HCT116 (cell line): Measurements from ENCODE around the gene SHC2. TPM values are rescaled to one million over a fixed set of nuclear protein-coding genes. Genes with fewer than 3 reads are reported as not detected.

ENCODE experiments used
- ATAC-seq: fragments of 200-7000 bp; cut with Tn5 transposase; 2 replicates; pipeline ENCODE4 v1.9.1; 2020; ENCODE audit warnings: mild to moderate bottlenecking, moderate library complexity
- BruUV-seq: library from RNA; stranded (reverse); fragments of 400-500 nt; replicated peaks from 2 replicates; lab custom pipeline; 2021; lab: Mats Ljungman, UMichigan
- CTCF ChIA-PET: fragments of 300-600 bp; sonication (Branson Sonifier 250); formaldehyde crosslinking; loops from one replicate; lab custom pipeline; 2021; ENCODE audit warnings: antibody characterized with exemption; lab: Charles Lee
- POLR2A ChIA-PET: fragments of 300-600, 350-600 bp; sonication (Branson Sonifier 250); formaldehyde crosslinking; loops from one replicate; lab custom pipeline; 2021; ENCODE audit warnings: antibody characterized with exemption; lab: Charles Lee
- RAD21 ChIA-PET, 2 experiments: fragments of 300-600 bp; sonication (Branson Sonifier 250); formaldehyde crosslinking; loops; one replicate each; lab custom pipeline; 2023; ENCODE audit warnings: low total read pairs in 2 of 2; ENCODE audit not compliant: uncharacterized antibody in 2 of 2, unreplicated experiment in 2 of 2, low non-redundant PET in 1 of 2; lab: Charles Lee
- DNase-seq: peaks from one replicate; pipeline ENCODE4 v3.0.0-alpha.2; 2010; ENCODE audit warnings: low read depth, low spot score
- H2AFZ ChIP-seq: fragments of 200-600 bp; shearing (Covaris generic), sonication (generic); 2 replicates; pipeline ENCODE4 v1.6.1; 2017; ENCODE audit warnings: low read depth, mixed run types, mixed read lengths, antibody characterized with exemption, low read length; ENCODE audit not compliant: poor library complexity, severe bottlenecking
- H3K27ac ChIP-seq: 2 replicates; pipeline ENCODE4 v1.5.1; 2012; ENCODE audit warnings: low read depth, low read length
- H3K27me3 ChIP-seq: fragments of 200-600 bp; sonication (generic); 2 replicates; pipeline ENCODE4 v1.6.1; 2016; ENCODE audit warnings: mixed run types, low read length, mixed read lengths; ENCODE audit not compliant: insufficient read depth
- H3K36me3 ChIP-seq, 2 experiments: fragments of 200-500 bp in 1 of 2; fragments of 200-600 bp in 1 of 2; sonication (Bioruptor generic) in 1 of 2; sonication (generic) in 1 of 2; 2 replicates each; pipeline versions ENCODE4 v1.5.1 to v1.6.1; 2014 to 2016; ENCODE audit warnings: low read length in 2 of 2, inconsistent platforms in 1 of 2, mixed read lengths in 1 of 2, mixed run types in 1 of 2; ENCODE audit not compliant: insufficient read depth in 2 of 2, control insufficient read depth in 1 of 2
- H3K4me1 ChIP-seq, 2 experiments: fragments of 200-600 bp in 1 of 2; sonication (generic) in 1 of 2; 2 replicates each; pipeline versions ENCODE4 v1.5.1 to v1.6.1; 2012 to 2017; ENCODE audit warnings: low read length in 2 of 2, inconsistent platforms in 1 of 2, mild to moderate bottlenecking in 1 of 2, mixed read lengths in 1 of 2, mixed run types in 1 of 2, moderate library complexity in 1 of 2; ENCODE audit not compliant: insufficient read depth in 2 of 2, control insufficient read depth in 1 of 2
- H3K4me2 ChIP-seq: fragments of 200-600 bp; sonication (generic); 2 replicates; pipeline ENCODE4 v1.6.1; 2017; ENCODE audit warnings: mixed run types, low read length, mixed read lengths
- H3K4me3 ChIP-seq, 2 experiments: fragments of 200-600 bp in 1 of 2; sonication (generic) in 1 of 2; replicated peaks in 1 of 2; 2 replicates each; pipeline ENCODE4 v1.5.1; 2011 to 2016; ENCODE audit warnings: low read length in 2 of 2, control low read depth in 1 of 2, low read depth in 1 of 2, mild to moderate bottlenecking in 1 of 2, mixed read lengths in 1 of 2, mixed run types in 1 of 2
- H3K79me2 ChIP-seq: fragments of 200-600 bp; sonication (generic); 2 replicates; pipeline ENCODE4 v1.6.1; 2017; ENCODE audit warnings: mild to moderate bottlenecking, mixed run types, low read length, moderate library complexity, mixed read lengths; ENCODE audit not compliant: insufficient read depth
- H3K9ac ChIP-seq: fragments of 200-600 bp; sonication (generic); 2 replicates; pipeline ENCODE4 v1.6.1; 2016; ENCODE audit warnings: low read length, mixed read lengths
- H3K9me2 ChIP-seq: fragments of 200-600 bp; sonication (generic), shearing (Covaris generic); 2 replicates; pipeline ENCODE4 v1.6.1; 2017; ENCODE audit warnings: mixed run types, mild to moderate bottlenecking, moderate library complexity; ENCODE audit not compliant: insufficient read depth
- H3K9me3 ChIP-seq, 2 experiments: fragments of 200-500 bp in 1 of 2; fragments of 200-600 bp in 1 of 2; sonication (Bioruptor generic) in 1 of 2; sonication (generic) in 1 of 2; 2 replicates each; pipeline ENCODE4 v1.6.1; 2014 to 2017; ENCODE audit warnings: low read length in 2 of 2, mixed read lengths in 2 of 2, inconsistent platforms in 1 of 2, low read depth in 1 of 2, mild to moderate bottlenecking in 1 of 2, mixed run types in 1 of 2, moderate library complexity in 1 of 2; ENCODE audit not compliant: control insufficient read depth in 1 of 2, insufficient read depth in 1 of 2
- H4K20me1 ChIP-seq: fragments of 200-600 bp; sonication (generic), shearing (Covaris generic); 2 replicates; pipeline ENCODE4 v1.6.1; 2017; ENCODE audit warnings: mixed run types, mild to moderate bottlenecking, moderate library complexity; ENCODE audit not compliant: insufficient read depth
- ATF3 ChIP-seq: IDR thresholded peaks from 2 replicates; pipeline ENCODE4 v1.6.1; 2012
- CBX3 ChIP-seq: IDR thresholded peaks from 2 replicates; pipeline ENCODE4 v1.6.1; 2012; ENCODE audit warnings: low read depth
- CEBPB ChIP-seq: IDR thresholded peaks from 2 replicates; pipeline ENCODE4 v1.6.1; 2012; ENCODE audit warnings: low read depth
- CTCF ChIP-seq, 3 experiments: fragments of 200-600 bp in 1 of 3; sonication (generic) in 1 of 3; IDR thresholded peaks in 2 of 3; conservative IDR thresholded peaks in 1 of 3; 2 replicates each; pipeline ENCODE4 v1.5.1; 2012 to 2017; ENCODE audit warnings: low read depth in 2 of 3, low read length in 2 of 3, antibody characterized with exemption in 1 of 3, borderline replicate concordance in 1 of 3, control low read depth in 1 of 3, mild to moderate bottlenecking in 1 of 3, mixed read lengths in 1 of 3, mixed run types in 1 of 3, moderate library complexity in 1 of 3; ENCODE audit not compliant: insufficient read depth in 1 of 3
- EGR1 ChIP-seq: IDR thresholded peaks from 2 replicates; pipeline ENCODE4 v1.6.1; 2012; ENCODE audit warnings: low read depth
- ELF1 ChIP-seq: IDR thresholded peaks from 2 replicates; pipeline ENCODE4 v1.6.1; 2012; ENCODE audit warnings: low read depth, borderline replicate concordance
- FOSL1 ChIP-seq: IDR thresholded peaks from 2 replicates; pipeline ENCODE4 v1.6.1; 2012; ENCODE audit warnings: low read depth
- MAX ChIP-seq: IDR thresholded peaks from 2 replicates; pipeline ENCODE4 v1.6.1; 2012
- REST ChIP-seq: IDR thresholded peaks from 2 replicates; pipeline ENCODE4 v1.6.1; 2012; ENCODE audit warnings: low read depth
- SIN3A ChIP-seq: IDR thresholded peaks from 2 replicates; pipeline ENCODE4 v1.6.1; 2012; ENCODE audit warnings: low read depth
- SP1 ChIP-seq: IDR thresholded peaks from 2 replicates; pipeline ENCODE4 v1.6.1; 2012; ENCODE audit warnings: low read depth
- SRF ChIP-seq: IDR thresholded peaks from 2 replicates; pipeline ENCODE4 v1.6.1; 2012; ENCODE audit warnings: low read depth
- TCF7L2 ChIP-seq: IDR thresholded peaks from 2 replicates; pipeline ENCODE4 v1.7.0; 2011; ENCODE audit warnings: borderline replicate concordance, inconsistent platforms; ENCODE audit not compliant: insufficient read depth, insufficient read length; ENCODE audit errors: extremely low read depth
- YY1 ChIP-seq: IDR thresholded peaks from 2 replicates; pipeline ENCODE4 v1.6.1; 2011; ENCODE audit warnings: low read length, low read depth, moderate library complexity, mild to moderate bottlenecking; ENCODE audit not compliant: insufficient replicate concordance; ENCODE audit errors: extremely low read depth
- ZFX ChIP-seq: fragments of 450-650 bp; IDR thresholded peaks from 2 replicates; pipeline ENCODE4 v1.6.1; 2017
- intact Hi-C: fragments of 100-400 bp; cut with micrococcal nuclease; formaldehyde crosslinking; loops from 2 replicates; pipeline ENCODE4 v1.10.0; 2022
- total RNA-seq: library from RNA; stranded (reverse); gene quantifications from one replicate; pipeline ENCODE4 v1.2.1, GENCODE V29; 2021; ENCODE audit not compliant: unreplicated experiment

SHC2 gene
- total RNA-seq, 1 experiment from 2014 or later = 2.5 TPM

- BruUV-seq = no TSS peak
- no peaks in the 10 kb centered on the region for H3K27me3 ChIP-seq
- no peaks in the 10 kb centered on the region for H3K9me2 ChIP-seq
- H3K4me2 ChIP-seq = peak overlapping the region; percentile 43
- no peaks in the 10 kb centered on the region for H3K79me2 ChIP-seq
- ChIA-PET POLR2A (interaction anchor here (0.7 to 1.1 kb wide), 2 partner anchors 11 to 15 kb away, joined by 3 read pairs; no protein-coding TSS in a partner anchor), RAD21 (interaction anchor here in 1 of 2 experiments (0.5 kb wide), 1 partner anchor 132 kb away, joined by 3 read pairs; no protein-coding TSS in a partner anchor), CTCF (interaction anchor here (2.2 to 2.6 kb wide), 2 partner anchors 11 to 15 kb away, joined by 11 to 29 read pairs; partner anchors contain the start of gene TPGS1)
- peak overlapping the region; percentile 22; the same call in 1 of the 2 replicates for H3K27ac ChIP-seq
- DNase-seq (no peak), ATAC-seq (peak; percentile 79)
- H3K9me3 ChIP-seq = no peaks in the 10 kb centered on the region; a peak in 1 of 4 replicates
- no peak overlapping the region for H3K9ac ChIP-seq
- no peak overlapping the region for H3K4me3 ChIP-seq
- peak; percentile 95 for TF ChIP-seq EGR1
- TF ChIP-seq ELF1 = no peak
- no peak for TF ChIP-seq CEBPB
- no peak for TF ChIP-seq ATF3
- peak; percentile 73; the same call in 1 of the 2 replicates for TF ChIP-seq CBX3
- no peak for TF ChIP-seq SIN3A
- TF ChIP-seq CTCF (IDR thresholded peaks at IDR 0.05 in 2 of 3, conservative IDR thresholded peaks at IDR 0.05 in 1 of 3; ENCODE audit: borderline replicate concordance in 1 of 3, insufficient read depth in 1 of 3, low read depth in 2 of 3, low read length in 2 of 3) = peak; percentile 59 to 92 (median 79); a peak in 5 of 6 replicates
- TF ChIP-seq SRF = no peak
- peak; percentile 39 for TF ChIP-seq TCF7L2
- no peak for TF ChIP-seq YY1
- TF ChIP-seq MAX = no peak
- TF ChIP-seq REST = no peak
- no peak for TF ChIP-seq SP1
- TF ChIP-seq ZFX = peak; percentile 31; the same call in 1 of the 2 replicates
- no peak for TF ChIP-seq FOSL1
- intact Hi-C loops = no loop called here
- H3K4me1 ChIP-seq = peaks cover 2 to 10% of the 10 kb centered on the region in 2 experiments; a peak in 3 of 4 replicates
- H2AFZ ChIP-seq = no peak overlapping the region
- H3K36me3 ChIP-seq = no peaks in the 10 kb centered on the region
- no peaks in the 10 kb centered on the region for H4K20me1 ChIP-seq
Measured at GRCh38 chr19:495402-496111, 34.7 kb upstream of the SHC2 start.
